SK-N-SH (cell line): ENCODE measurements around the gene SHB.

Experiments
- CTCF ChIP-seq: fragments of 200-600 bp; sonication (generic); IDR thresholded peaks from 2 replicates; pipeline ENCODE4 v1.6.1; 2017; ENCODE audit warnings: antibody characterized with exemption, mild to moderate bottlenecking, moderate library complexity
- EZH2phosphoT487 ChIP-seq: fragments of 200-600 bp; sonication (generic); IDR thresholded peaks from 2 replicates; pipeline ENCODE4 v1.6.1; 2017; ENCODE audit warnings: low read depth, mixed run types, mild to moderate bottlenecking, antibody characterized with exemption, moderate library complexity, borderline replicate concordance
- MEF2A ChIP-seq: IDR thresholded peaks from 2 replicates; pipeline ENCODE4 v1.4.0; 2012; ENCODE audit warnings: low read depth, borderline replicate concordance
- POLR2AphosphoS5 ChIP-seq: IDR thresholded peaks from 2 replicates; pipeline ENCODE4 v1.6.1; 2012; ENCODE audit warnings: low read depth, low read length
- RCOR1 ChIP-seq: fragments of 150-350 bp; IDR thresholded peaks from 2 replicates; pipeline ENCODE4 v1.6.1; 2017; ENCODE audit warnings: antibody characterized with exemption, low read length
- TAF1 ChIP-seq: IDR thresholded peaks from 2 replicates; pipeline ENCODE4 v1.6.1; 2012; ENCODE audit warnings: low read depth, mild to moderate bottlenecking, low read length, moderate library complexity, borderline replicate concordance
- USF1 ChIP-seq: IDR thresholded peaks from 2 replicates; pipeline ENCODE4 v1.4.0; 2012; ENCODE audit warnings: low read depth, borderline replicate concordance

GRCh38 chr9:37983381-37984067 is 85.5 kb downstream of the SHB start:
- TF ChIP-seq MEF2A (no peak), TAF1 (no peak), CTCF (no peak), POLR2AphosphoS5 (no peak), EZH2phosphoT487 (no peak), USF1 (no peak), RCOR1 (no peak)
